ENCODE measurements around the gene BTBD7.
"Not testable (repeated sequence)": the region's sequence is repeated elsewhere in the genome, so short reads cannot be mapped to it uniquely, and the experiment has no call there.

Gene BTBD7

DNA sequence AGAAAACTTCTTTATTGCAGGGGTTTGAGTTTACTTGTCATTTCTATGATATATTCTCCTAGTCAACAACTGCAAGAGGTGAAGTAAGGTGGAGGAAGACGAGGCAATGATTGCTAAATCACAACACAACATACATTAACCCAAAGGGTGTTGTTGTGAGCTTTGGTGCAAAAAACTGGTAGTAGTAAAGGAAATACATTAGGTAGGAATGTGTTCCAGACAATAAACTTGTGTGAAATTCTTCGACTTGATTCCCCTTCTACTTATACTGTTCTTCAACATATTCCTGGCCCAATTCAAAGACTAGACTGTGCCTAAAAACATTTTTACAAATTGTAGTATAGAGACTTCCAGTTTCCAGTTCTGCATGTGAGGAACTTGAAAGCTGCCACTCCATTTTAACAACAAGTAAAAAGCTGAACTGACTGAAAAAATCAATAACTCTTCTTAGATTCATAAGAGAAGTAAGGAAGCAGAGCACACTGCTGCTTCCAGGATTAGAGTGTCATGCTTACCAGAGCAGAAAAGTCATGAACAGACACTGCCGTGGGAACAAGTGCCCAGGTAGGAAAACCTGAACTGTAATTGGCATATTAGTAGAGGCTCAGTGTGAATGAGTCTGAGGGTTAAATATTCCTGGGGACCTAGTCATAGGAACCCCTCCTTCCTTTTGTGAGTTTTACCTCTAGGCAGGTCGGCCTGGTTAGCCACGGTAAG lies 36.3 kb upstream of the BTBD7 start:
- no peaks in the 10 kb centered on the region for H3K4me1 ChIP-seq
- TF ChIP-seq, protein P1, sequence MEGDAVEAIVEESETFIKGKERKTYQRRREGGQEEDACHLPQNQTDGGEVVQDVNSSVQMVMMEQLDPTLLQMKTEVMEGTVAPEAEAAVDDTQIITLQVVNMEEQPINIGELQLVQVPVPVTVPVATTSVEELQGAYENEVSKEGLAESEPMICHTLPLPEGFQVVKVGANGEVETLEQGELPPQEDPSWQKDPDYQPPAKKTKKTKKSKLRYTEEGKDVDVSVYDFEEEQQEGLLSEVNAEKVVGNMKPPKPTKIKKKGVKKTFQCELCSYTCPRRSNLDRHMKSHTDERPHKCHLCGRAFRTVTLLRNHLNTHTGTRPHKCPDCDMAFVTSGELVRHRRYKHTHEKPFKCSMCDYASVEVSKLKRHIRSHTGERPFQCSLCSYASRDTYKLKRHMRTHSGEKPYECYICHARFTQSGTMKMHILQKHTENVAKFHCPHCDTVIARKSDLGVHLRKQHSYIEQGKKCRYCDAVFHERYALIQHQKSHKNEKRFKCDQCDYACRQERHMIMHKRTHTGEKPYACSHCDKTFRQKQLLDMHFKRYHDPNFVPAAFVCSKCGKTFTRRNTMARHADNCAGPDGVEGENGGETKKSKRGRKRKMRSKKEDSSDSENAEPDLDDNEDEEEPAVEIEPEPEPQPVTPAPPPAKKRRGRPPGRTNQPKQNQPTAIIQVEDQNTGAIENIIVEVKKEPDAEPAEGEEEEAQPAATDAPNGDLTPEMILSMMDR (IDR thresholded peaks at IDR 0.05; ENCODE audit: low read depth, low read length): no peak
- no peak for DNase-seq
- no peaks in the 10 kb centered on the region for H3K9me3 ChIP-seq
- H3K27me3 ChIP-seq: no peaks in the 10 kb centered on the region
- no peak overlapping the region for H3K4me3 ChIP-seq (ENCODE audit: low read depth, low read length)
- H3K36me3 ChIP-seq: no peaks in the 10 kb centered on the region

GRCh38 chr14:93354873-93355272 lies 22.0 kb upstream of the BTBD7 start:
- not testable (repeated sequence) for H3K4me3 ChIP-seq (ENCODE audit: low read depth, low read length); H3K27me3 ChIP-seq; H3K4me1 ChIP-seq; DNase-seq; H3K9me3 ChIP-seq; H3K36me3 ChIP-seq

GRCh38 chr14:93348292-93348691 lies 15.5 kb upstream of the BTBD7 start:
- H3K4me1 ChIP-seq: no peaks in the 10 kb centered on the region

DNA sequence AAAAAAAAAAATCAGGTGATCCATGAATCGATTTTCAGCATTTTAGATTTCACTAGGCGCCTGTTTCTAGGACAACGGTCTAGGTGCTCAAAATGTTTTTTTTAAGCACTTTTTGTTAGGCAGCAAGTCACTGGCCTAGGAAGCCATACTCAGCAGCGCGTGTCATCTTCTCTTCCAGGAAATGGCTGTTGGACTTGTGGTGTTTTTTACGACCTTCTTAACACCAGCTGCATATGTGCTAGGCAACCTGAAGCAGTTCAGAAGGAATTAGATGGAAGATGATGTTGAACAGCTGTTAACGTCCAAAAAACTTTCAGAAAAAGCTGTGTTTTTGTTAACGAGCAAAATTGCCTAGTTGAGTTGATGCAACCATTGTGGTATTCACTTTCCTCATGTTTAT lies 15.0 kb upstream of the BTBD7 start:
- Histone ChIP-seq H3K27me3 (no peaks in the 10 kb centered on the region), H3K9me3 (no peaks in the 10 kb centered on the region), H3K4me3 (ENCODE audit: low read depth, low read length) (no peak overlapping the region), H3K4me1 (no peaks in the 10 kb centered on the region), H3K36me3 (no peaks in the 10 kb centered on the region)
- TF ChIP-seq, protein P1 (IDR thresholded peaks at IDR 0.05; ENCODE audit: low read depth, low read length): no peak
- DNase-seq: no peak

More at GRCh38 chr14:93348292-93348691, 15.5 kb upstream of the BTBD7 start:
- Histone ChIP-seq H3K27me3 (no peaks in the 10 kb centered on the region), H3K36me3 (no peaks in the 10 kb centered on the region), H3K9me3 (no peaks in the 10 kb centered on the region), H3K4me3 (ENCODE audit: low read depth, low read length) (no peak overlapping the region)
- DNase-seq: no peak
- TF ChIP-seq, protein P1 (IDR thresholded peaks at IDR 0.05; ENCODE audit: low read depth, low read length): no peak

GRCh38 chr14:93346926-93347721 lies 14.3 kb upstream of the BTBD7 start, which contains the start of gene COX8C:
TSS of gene COX8C (plus strand) at chr14:93347182. CDS start at chr14:93347269, 87 bp downstream.
- no peak for DNase-seq
- Histone ChIP-seq H3K9me3 (no peaks in the 10 kb centered on the region; the same call in 1 of the 2 replicates), H3K4me1 (no peaks in the 10 kb centered on the region), H3K27me3 (no peaks in the 10 kb centered on the region), H3K4me3 (ENCODE audit: low read depth, low read length) (no peak within 1 kb of the TSS), H3K36me3 (no peaks in the 10 kb centered on the region)
- TF ChIP-seq, protein P1 (IDR thresholded peaks at IDR 0.05; ENCODE audit: low read depth, low read length): no peak

DNA sequence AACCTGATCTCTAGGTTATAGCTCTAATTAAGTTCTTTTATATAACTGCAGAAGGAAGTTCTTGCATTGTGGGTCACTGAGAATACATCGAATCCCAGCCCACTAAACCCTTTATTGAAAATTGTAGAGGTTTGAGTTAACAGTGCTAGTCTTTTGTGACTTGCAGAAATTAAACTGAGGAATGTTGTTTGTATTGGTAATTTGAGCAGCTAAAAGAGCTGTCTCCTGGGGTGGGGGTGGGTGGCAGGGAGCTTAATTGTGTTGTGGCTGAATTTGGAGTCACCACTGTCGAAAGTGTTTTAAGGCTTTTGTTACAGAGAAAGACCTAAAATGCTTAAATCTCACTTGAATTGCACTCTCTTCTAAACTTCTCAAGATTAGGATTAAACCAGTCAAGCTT lies 11.0 kb upstream of the BTBD7 start:
- no peaks in the 10 kb centered on the region for H3K27me3 ChIP-seq
- H3K4me1 ChIP-seq: no peaks in the 10 kb centered on the region
- TF ChIP-seq, protein P1 (IDR thresholded peaks at IDR 0.05; ENCODE audit: low read depth, low read length): no peak
- DNase-seq: no peak
- no peak overlapping the region for H3K4me3 ChIP-seq (ENCODE audit: low read depth, low read length)
- H3K9me3 ChIP-seq: no peaks in the 10 kb centered on the region; the same call in 1 of the 2 replicates
- no peaks in the 10 kb centered on the region for H3K36me3 ChIP-seq

All from BE2C (cell line).